ENCODE data around the gene TTLL9. TPM values are rescaled to one million over a fixed set of nuclear protein-coding genes. Genes with fewer than 3 reads are reported as not detected.

Gene TTLL9
- polyA plus RNA-seq, 3 donors, result 0.21 TPM; not detected in 2

- Histone ChIP-seq H3K4me3 (replicated peaks in 1 of 3; ENCODE audit: low read depth in 2 of 3, low read length in 3 of 3) (no peak overlapping the region), H3K27me3 (ENCODE audit: control insufficient read depth in 2 of 2, insufficient read depth in 2 of 2, low read length in 2 of 2) (peaks cover 16 to 24% of the 10 kb centered on the region in 2 donors), H3K4me1 (ENCODE audit: control insufficient read depth in 1 of 2, insufficient read depth in 2 of 2, low read length in 2 of 2) (peaks cover 9 to 17% of the 10 kb centered on the region in 2 donors), H3K27ac (ENCODE audit: low read depth in 1 of 2, low read length in 2 of 2) (no peak overlapping the region), H4K20me1 (ENCODE audit: insufficient read depth, low read length) (no peaks in the 10 kb centered on the region), H3K9me3 (replicated peaks in 1 of 2; ENCODE audit: control insufficient read depth in 1 of 2, insufficient read depth in 1 of 2, low read length in 2 of 2) (peaks cover 0 to 8% of the 10 kb centered on the region in 2 donors), H3K36me3 (replicated peaks in 1 of 2; ENCODE audit: control insufficient read depth in 1 of 2, insufficient read depth in 2 of 2, low read length in 2 of 2) (no peaks in the 10 kb centered on the region), H3K79me2 (ENCODE audit: insufficient read depth, low read length) (no peaks in the 10 kb centered on the region), H2AFZ (ENCODE audit: insufficient read depth, low read depth, low read length, poor library complexity, severe bottlenecking) (no peak overlapping the region), H3K4me2 (replicated peaks; ENCODE audit: extremely low read depth, low read length, poor library complexity, severe bottlenecking) (no peak overlapping the region), H3K9ac (ENCODE audit: insufficient read depth, low read length, poor library complexity, severe bottlenecking) (no peak overlapping the region)
- no peak for TF ChIP-seq CTCF (IDR thresholded peaks at IDR 0.05)
- peaks cover 24 to 33% (median 26%) of the 10 kb centered on the region in 3 donors for H3K27me3 Mint-ChIP-seq (ENCODE audit: low read depth in 3 of 3)
- no peak overlapping the region for H3K27ac Mint-ChIP-seq
- DNase-seq, result no peak
- peaks cover 0 to 6% (median 4%) of the 10 kb centered on the region in 7 donors for H3K9me3 Mint-ChIP-seq
- no CpG with 5 or more reads among the region's 2 CpGs for WGBS (ENCODE audit: insufficient coverage)
- peaks cover 22% of the 10 kb centered on the region for H3K4me1 Mint-ChIP-seq
- H3K4me3 Mint-ChIP-seq, result no peak overlapping the region
- intact Hi-C loops (cut with micrococcal nuclease), result loop anchor here in 1 of 2 donors (5.0 kb wide), 1 partner anchor 77 kb away; the partner anchor contains the start of gene PDRG1
- peaks cover 4% of the 10 kb centered on the region in 2 donors for H3K36me3 Mint-ChIP-seq
Observed at GRCh38 chr20:31875671-31876070, 5.2 kb downstream of the TTLL9 start.

GRCh38 chr20:31877684-31878083 lies 7.2 kb downstream of the TTLL9 start:
- no peaks in the 10 kb centered on the region for H3K79me2 ChIP-seq (ENCODE audit: insufficient read depth, low read length)
- H3K9ac ChIP-seq (ENCODE audit: insufficient read depth, low read length, poor library complexity, severe bottlenecking), result no peak overlapping the region
- intact Hi-C loops (cut with micrococcal nuclease), result loop anchor here in 1 of 2 donors (5.0 kb wide), 1 partner anchor 75 kb away; the partner anchor contains the start of gene PDRG1
- H3K27ac Mint-ChIP-seq, result no peak overlapping the region
- H3K4me2 ChIP-seq (replicated peaks; ENCODE audit: extremely low read depth, low read length, poor library complexity, severe bottlenecking), result no peak overlapping the region
- peaks cover 0 to 4% of the 10 kb centered on the region in 2 donors for H3K27me3 ChIP-seq (ENCODE audit: control insufficient read depth in 2 of 2, insufficient read depth in 2 of 2, low read length in 2 of 2)
- H3K4me3 Mint-ChIP-seq, result no peak overlapping the region
- H4K20me1 ChIP-seq (ENCODE audit: insufficient read depth, low read length), result no peaks in the 10 kb centered on the region
- no peaks in the 10 kb centered on the region for H3K9me3 ChIP-seq (replicated peaks in 1 of 2; ENCODE audit: control insufficient read depth in 1 of 2, insufficient read depth in 1 of 2, low read length in 2 of 2)
- TF ChIP-seq CTCF (IDR thresholded peaks at IDR 0.05), result no peak
- H3K4me1 ChIP-seq (ENCODE audit: control insufficient read depth in 1 of 2, insufficient read depth in 2 of 2, low read length in 2 of 2), result peaks cover 8 to 14% of the 10 kb centered on the region in 2 donors
- H3K36me3 ChIP-seq (replicated peaks in 1 of 2; ENCODE audit: control insufficient read depth in 1 of 2, insufficient read depth in 2 of 2, low read length in 2 of 2), result no peaks in the 10 kb centered on the region
- H3K4me1 Mint-ChIP-seq, result peaks cover 17% of the 10 kb centered on the region
- H3K36me3 Mint-ChIP-seq, result no peaks in the 10 kb centered on the region
- no peak overlapping the region for H2AFZ ChIP-seq (ENCODE audit: insufficient read depth, low read depth, low read length, poor library complexity, severe bottlenecking)
- H3K4me3 ChIP-seq (replicated peaks in 1 of 3; ENCODE audit: low read depth in 2 of 3, low read length in 3 of 3), result no peak overlapping the region
- peaks cover 0 to 2% (median 0%) of the 10 kb centered on the region in 7 donors for H3K9me3 Mint-ChIP-seq
- no peak overlapping the region for H3K27ac ChIP-seq (ENCODE audit: low read depth in 1 of 2, low read length in 2 of 2)
- DNase-seq, result no peak
- peaks cover 7 to 14% (median 9%) of the 10 kb centered on the region in 3 donors for H3K27me3 Mint-ChIP-seq (ENCODE audit: low read depth in 3 of 3)

Measured in CD14-positive monocyte (primary cell).